ENCODE data around the gene LHX4. TPM values are rescaled to one million over a fixed set of nuclear protein-coding genes. Genes with fewer than 3 reads are reported as not detected.

LHX4 gene
- total RNA-seq, 4 donors from 2014 or later = 0.08 to 1.2 (median 0.31) TPM

DNA sequence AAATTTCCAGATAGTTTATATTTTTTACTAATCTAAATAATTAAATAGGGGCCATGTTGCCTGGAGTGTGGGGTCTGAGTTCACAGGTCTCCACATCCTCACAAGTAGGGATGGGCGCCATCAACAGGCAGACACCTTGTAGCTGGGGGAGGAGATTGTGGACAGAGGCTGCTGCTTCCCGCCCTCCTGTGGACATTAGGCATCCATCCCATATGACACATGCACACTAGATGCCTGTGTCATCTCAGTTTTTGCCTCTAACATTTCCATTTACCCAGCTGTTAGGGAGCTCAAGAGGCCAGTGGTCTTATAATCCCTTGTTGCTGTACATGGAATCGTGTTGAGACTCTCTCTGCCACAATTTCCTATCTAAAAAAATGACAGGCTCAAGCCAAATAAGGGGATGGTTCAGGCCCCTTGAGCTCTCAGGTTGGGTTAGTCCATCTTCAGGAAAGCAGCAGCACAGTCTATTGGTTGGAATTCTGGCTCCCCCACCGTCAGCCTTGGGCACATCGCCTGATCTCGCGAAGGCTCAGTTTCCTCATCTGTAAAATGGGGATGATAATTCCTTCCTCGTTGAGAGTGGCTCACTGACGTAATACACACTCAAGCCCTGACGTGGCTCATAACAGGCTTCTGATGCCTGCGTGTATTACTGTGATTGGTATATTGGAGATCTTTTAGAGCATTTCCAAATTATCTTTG is 13.6 kb downstream of the LHX4 start:
- WGBS = 83% methylated on average over 11 of the region's 11 CpGs
- DNase-seq (ENCODE audit: low spot score in 2 of 2) = peak in 1 of 2 donors; percentile 9
- TF ChIP-seq POLR2AphosphoS5 (IDR thresholded peaks at IDR 0.05) (no peak), POLR2A (IDR thresholded peaks at IDR 0.05) (no peak)
- H3K27ac ChIP-seq = no peak overlapping the region
- H3K9me3 ChIP-seq = no peaks in the 10 kb centered on the region
- H3K4me3 ChIP-seq = no peak overlapping the region
- H3K4me1 ChIP-seq = no peaks in the 10 kb centered on the region
- H3K27me3 ChIP-seq = peaks cover 64% of the 10 kb centered on the region
- H3K36me3 ChIP-seq = no peaks in the 10 kb centered on the region

DNA sequence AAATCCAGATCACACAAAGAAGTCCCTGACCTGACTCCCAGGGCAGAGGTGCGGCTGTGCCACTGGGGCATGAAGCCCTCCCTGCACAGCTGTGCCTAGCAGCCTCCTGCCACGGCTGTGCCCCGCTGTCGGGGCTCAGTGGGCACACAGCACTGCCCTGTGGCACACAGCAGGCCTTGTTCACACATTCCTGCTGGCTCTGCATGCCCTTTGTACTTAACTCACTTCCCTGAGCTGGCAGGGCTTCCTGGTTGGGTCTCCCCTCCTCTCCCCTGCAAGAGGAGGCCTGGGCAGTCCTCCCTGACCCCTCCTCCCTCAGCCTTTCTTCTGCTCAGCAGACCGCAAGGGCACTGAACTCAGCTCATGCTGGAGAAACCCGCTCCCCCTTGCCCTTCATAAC is 14.8 kb downstream of the LHX4 start:
- no peak for DNase-seq (ENCODE audit: low spot score in 2 of 2)
- no peak overlapping the region for H3K27ac ChIP-seq
- H3K9me3 ChIP-seq = no peaks in the 10 kb centered on the region
- no peaks in the 10 kb centered on the region for H3K4me1 ChIP-seq
- H3K4me3 ChIP-seq = no peak overlapping the region
- no peak for TF ChIP-seq POLR2A (IDR thresholded peaks at IDR 0.05)
- TF ChIP-seq EP300 (IDR thresholded peaks at IDR 0.05) = no peak
- TF ChIP-seq, protein P1, sequence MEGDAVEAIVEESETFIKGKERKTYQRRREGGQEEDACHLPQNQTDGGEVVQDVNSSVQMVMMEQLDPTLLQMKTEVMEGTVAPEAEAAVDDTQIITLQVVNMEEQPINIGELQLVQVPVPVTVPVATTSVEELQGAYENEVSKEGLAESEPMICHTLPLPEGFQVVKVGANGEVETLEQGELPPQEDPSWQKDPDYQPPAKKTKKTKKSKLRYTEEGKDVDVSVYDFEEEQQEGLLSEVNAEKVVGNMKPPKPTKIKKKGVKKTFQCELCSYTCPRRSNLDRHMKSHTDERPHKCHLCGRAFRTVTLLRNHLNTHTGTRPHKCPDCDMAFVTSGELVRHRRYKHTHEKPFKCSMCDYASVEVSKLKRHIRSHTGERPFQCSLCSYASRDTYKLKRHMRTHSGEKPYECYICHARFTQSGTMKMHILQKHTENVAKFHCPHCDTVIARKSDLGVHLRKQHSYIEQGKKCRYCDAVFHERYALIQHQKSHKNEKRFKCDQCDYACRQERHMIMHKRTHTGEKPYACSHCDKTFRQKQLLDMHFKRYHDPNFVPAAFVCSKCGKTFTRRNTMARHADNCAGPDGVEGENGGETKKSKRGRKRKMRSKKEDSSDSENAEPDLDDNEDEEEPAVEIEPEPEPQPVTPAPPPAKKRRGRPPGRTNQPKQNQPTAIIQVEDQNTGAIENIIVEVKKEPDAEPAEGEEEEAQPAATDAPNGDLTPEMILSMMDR (IDR thresholded peaks at IDR 0.05) = no peak
- TF ChIP-seq POLR2AphosphoS5 (IDR thresholded peaks at IDR 0.05) = no peak
- no peaks in the 10 kb centered on the region for H3K36me3 ChIP-seq
- peaks cover 52% of the 10 kb centered on the region for H3K27me3 ChIP-seq
- 85% methylated on average over 5 of the region's 6 CpGs for WGBS

DNA sequence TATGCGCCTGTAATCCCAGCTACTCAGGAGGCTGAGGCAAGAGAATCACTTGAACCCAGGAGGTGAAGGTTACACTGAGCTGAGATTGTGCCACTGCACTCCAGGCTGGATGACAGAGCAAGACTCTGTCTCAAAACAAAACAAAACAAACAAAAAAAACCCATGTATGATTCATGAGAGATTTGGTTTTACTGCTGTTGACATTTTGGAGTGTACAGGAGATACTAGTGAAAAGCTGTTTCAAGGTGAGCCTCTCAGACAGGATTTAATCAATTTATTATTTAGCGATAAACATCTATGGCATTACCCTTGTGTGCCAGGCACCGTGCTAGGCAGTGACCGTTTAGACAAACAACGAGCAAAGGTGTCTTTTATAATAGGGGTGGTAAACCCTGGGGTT is 16.5 kb downstream of the LHX4 start:
- WGBS = 91% methylated on average over 5 of the region's 5 CpGs
- no peak overlapping the region for H3K27ac ChIP-seq
- H3K4me3 ChIP-seq = no peak overlapping the region
- no peaks in the 10 kb centered on the region for H3K36me3 ChIP-seq
- H3K9me3 ChIP-seq = no peaks in the 10 kb centered on the region
- no peak for TF ChIP-seq EP300 (IDR thresholded peaks at IDR 0.05)
- TF ChIP-seq POLR2A (IDR thresholded peaks at IDR 0.05) = no peak
- TF ChIP-seq, protein P1 (IDR thresholded peaks at IDR 0.05) = no peak
- TF ChIP-seq POLR2AphosphoS5 (IDR thresholded peaks at IDR 0.05) = no peak
- no peaks in the 10 kb centered on the region for H3K4me1 ChIP-seq
- H3K27me3 ChIP-seq = peaks cover 35% of the 10 kb centered on the region
- DNase-seq (ENCODE audit: low spot score in 2 of 2) = no peak

DNA sequence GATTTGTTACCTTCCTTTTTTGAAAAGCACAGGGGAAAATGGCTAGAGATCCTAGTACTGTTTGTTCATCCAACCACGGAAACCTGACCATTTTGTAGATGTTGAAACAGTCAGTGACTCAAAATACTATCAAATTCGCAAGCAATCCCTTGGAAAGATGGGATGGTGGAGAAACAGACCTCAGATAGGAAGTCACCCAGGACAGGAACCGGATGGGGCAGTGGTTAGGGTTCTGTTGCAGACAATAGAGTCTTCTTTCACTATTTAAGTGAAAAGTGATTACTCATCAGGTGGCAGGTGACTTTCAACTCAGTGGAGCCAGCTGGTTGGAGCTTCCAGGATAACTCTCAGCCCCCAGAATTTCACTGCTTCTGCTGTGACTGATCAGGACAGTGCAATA is 17.0 kb downstream of the LHX4 start:
- H3K4me3 ChIP-seq = no peak overlapping the region
- H3K4me1 ChIP-seq = no peaks in the 10 kb centered on the region
- no peak overlapping the region for H3K27ac ChIP-seq
- WGBS = 83% methylated on average over 3 of the region's 3 CpGs
- H3K27me3 ChIP-seq = peaks cover 30% of the 10 kb centered on the region
- TF ChIP-seq, protein P1 (IDR thresholded peaks at IDR 0.05) = no peak
- TF ChIP-seq EP300 (IDR thresholded peaks at IDR 0.05) (no peak), POLR2A (IDR thresholded peaks at IDR 0.05) (no peak), POLR2AphosphoS5 (IDR thresholded peaks at IDR 0.05) (no peak)
- DNase-seq (ENCODE audit: low spot score in 2 of 2) = no peak
- H3K9me3 ChIP-seq = no peaks in the 10 kb centered on the region
- H3K36me3 ChIP-seq = no peaks in the 10 kb centered on the region

DNA sequence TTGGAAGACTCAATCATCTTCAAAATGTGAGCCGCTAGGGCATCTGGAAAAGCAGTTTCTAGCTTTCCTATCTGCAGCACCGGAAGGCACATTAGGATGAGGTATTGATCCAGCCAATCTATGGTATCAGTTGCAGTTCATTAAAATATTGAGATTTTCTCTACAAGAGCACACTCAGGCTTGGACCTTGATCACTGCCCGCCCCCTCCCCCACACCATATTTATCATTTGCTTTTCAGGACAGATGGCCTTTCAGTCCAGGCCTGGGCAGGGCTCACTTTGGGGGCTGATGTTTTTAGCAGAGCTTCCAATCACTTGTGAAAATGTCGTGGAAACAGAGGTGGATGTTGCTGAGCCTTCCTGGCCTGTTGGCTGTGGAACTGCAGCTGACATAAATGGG is 17.5 kb downstream of the LHX4 start:
- no peak for DNase-seq (ENCODE audit: low spot score in 2 of 2)
- no peak overlapping the region for H3K27ac ChIP-seq
- H3K9me3 ChIP-seq = no peaks in the 10 kb centered on the region
- H3K4me3 ChIP-seq = no peak overlapping the region
- WGBS = 96% methylated on average over 4 of the region's 4 CpGs
- TF ChIP-seq, protein P1 (IDR thresholded peaks at IDR 0.05) = no peak
- TF ChIP-seq POLR2AphosphoS5 (IDR thresholded peaks at IDR 0.05) (no peak), EP300 (IDR thresholded peaks at IDR 0.05) (no peak), POLR2A (IDR thresholded peaks at IDR 0.05) (no peak)
- no peaks in the 10 kb centered on the region for H3K4me1 ChIP-seq
- H3K36me3 ChIP-seq = no peaks in the 10 kb centered on the region
- peaks cover 24% of the 10 kb centered on the region for H3K27me3 ChIP-seq

All from suprapubic skin (tissue), 4 donors.